HG03175 (cell line): ENCODE measurements around the gene SLITRK2.

ENCODE experiments used
- ATAC-seq: cut with Tn5 transposase; IDR thresholded peaks from one replicate; pipeline ENCODE4 v1.9.1; 2021; ENCODE audit warnings: mild to moderate bottlenecking, moderate library complexity; ENCODE audit not compliant: unreplicated experiment

Gene SLITRK2

GRCh38 chrX:145848857-145849256 is 31.2 kb downstream of the SLITRK2 start:
- no peak for ATAC-seq

GRCh38 chrX:145853181-145853580 is 35.6 kb downstream of the SLITRK2 start:
- ATAC-seq: no peak

- ATAC-seq: no peak
These were observed 38.6 kb downstream of the SLITRK2 start for GRCh38 chrX:145856181-145856580.

GRCh38 chrX:145861818-145862217 is 44.2 kb downstream of the SLITRK2 start:
- no peak for ATAC-seq

GRCh38 chrX:145865082-145865481 is 47.5 kb downstream of the SLITRK2 start:
- ATAC-seq: no peak
